GM21423 (cell line): ENCODE results near the gene KIF3C.
"Not testable (repeated sequence)": the region's sequence is repeated elsewhere in the genome, so short reads cannot be mapped to it uniquely, and the experiment has no call there.

Source experiments
- ATAC-seq: cut with Tn5 transposase; IDR thresholded peaks from one replicate; pipeline ENCODE4 v1.9.1; 2021; ENCODE audit warnings: mild to moderate bottlenecking, moderate library complexity; ENCODE audit not compliant: unreplicated experiment

The KIF3C gene

GRCh38 chr2:25920786-25921415 is 61.4 kb downstream of the KIF3C start:
- ATAC-seq, result no peak

- ATAC-seq, result no peak
These were observed 62.0 kb downstream of the KIF3C start for GRCh38 chr2:25920336-25920735.

GRCh38 chr2:25917832-25918231 is 64.5 kb downstream of the KIF3C start:
- ATAC-seq, result no peak

GRCh38 chr2:25917411-25917810 is 64.9 kb downstream of the KIF3C start:
- ATAC-seq, result not testable (repeated sequence)

- ATAC-seq, result not testable (repeated sequence)
These were observed 66.1 kb downstream of the KIF3C start for GRCh38 chr2:25915944-25916772.

- ATAC-seq, result not testable (repeated sequence)
These were observed 66.9 kb downstream of the KIF3C start for GRCh38 chr2:25915411-25915810.

GRCh38 chr2:25913696-25913973 is 68.7 kb downstream of the KIF3C start:
- not testable (repeated sequence) for ATAC-seq

- no peak for ATAC-seq
These were observed 69.2 kb downstream of the KIF3C start for GRCh38 chr2:25912851-25913695.

GRCh38 chr2:25909574-25909973 is 72.7 kb downstream of the KIF3C start:
- ATAC-seq, result not testable (repeated sequence)

- ATAC-seq, result no peak
These were observed 77.2 kb downstream of the KIF3C start for GRCh38 chr2:25905126-25905525.

GRCh38 chr2:25903216-25903776 is 79.0 kb downstream of the KIF3C start:
- ATAC-seq, result no peak

GRCh38 chr2:25899404-25899970 is 82.8 kb downstream of the KIF3C start:
- no peak for ATAC-seq

- no peak for ATAC-seq
These were observed 84.8 kb downstream of the KIF3C start for GRCh38 chr2:25897506-25897905.

- not testable (repeated sequence) for ATAC-seq
These were observed 86.0 kb downstream of the KIF3C start for GRCh38 chr2:25896308-25896707.

- no peak for ATAC-seq
These were observed 86.7 kb downstream of the KIF3C start for GRCh38 chr2:25895610-25896009.

- ATAC-seq, result no peak
These were observed 87.3 kb downstream of the KIF3C start for GRCh38 chr2:25895018-25895417.

GRCh38 chr2:25894135-25894830 is 88.0 kb downstream of the KIF3C start:
- no peak for ATAC-seq

- ATAC-seq, result no peak
These were observed 90.6 kb downstream of the KIF3C start for GRCh38 chr2:25891672-25892071.

- ATAC-seq, result no peak
These were observed 94.6 kb downstream of the KIF3C start for GRCh38 chr2:25887624-25888242.

GRCh38 chr2:25885933-25886332 is 96.4 kb downstream of the KIF3C start:
- no peak for ATAC-seq
